Ishikawa (cell line): Measurements from ENCODE around the gene UGT1A8.

Experiments
- EP300 ChIP-seq: IDR thresholded peaks from 2 replicates; pipeline ENCODE4 v1.6.1; 2012; ENCODE audit warnings: borderline replicate concordance
- USF1 ChIP-seq: IDR thresholded peaks from 2 replicates; pipeline ENCODE4 v1.6.1; 2012

DNA sequence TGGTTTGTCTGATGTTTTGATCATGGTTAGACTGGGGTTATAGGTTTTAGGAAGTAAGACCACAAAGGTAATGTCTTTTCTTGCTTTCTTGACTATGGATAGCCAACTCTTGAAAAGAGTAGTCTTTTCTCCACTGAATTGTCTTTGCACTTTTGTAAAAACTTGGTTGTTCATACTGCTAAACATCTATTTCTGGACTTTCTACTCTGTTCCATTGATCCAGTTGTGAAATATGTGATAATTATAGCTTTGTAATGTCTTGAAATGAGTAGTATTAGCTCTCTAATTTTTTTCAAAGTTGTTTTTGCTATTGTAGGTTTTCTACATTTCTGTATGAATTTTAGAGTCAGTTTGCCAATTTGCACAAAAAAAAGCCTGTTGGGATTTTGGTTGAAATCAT is 41.2 kb downstream of the UGT1A8 start:
- TF ChIP-seq EP300 (no peak), USF1 (no peak)
